ENCODE results near the gene CCR9.

DNA sequence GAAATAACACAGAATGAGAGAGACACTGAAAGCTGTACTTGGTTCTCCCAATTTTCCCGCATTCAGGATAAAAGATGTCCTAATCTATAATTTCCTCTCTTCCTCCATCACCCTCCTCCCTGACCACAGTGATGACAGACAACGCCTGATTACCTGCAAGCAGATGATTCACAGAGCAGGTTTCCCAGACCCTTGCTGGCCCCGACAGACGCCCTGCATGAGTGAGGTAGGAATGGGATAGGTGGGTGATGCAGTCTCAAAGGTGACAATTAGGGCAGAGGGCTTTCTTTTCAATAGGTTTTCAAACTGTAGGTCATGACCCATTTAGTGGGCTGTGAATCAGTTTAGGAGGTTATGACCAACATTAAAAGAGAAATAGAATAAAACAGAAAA, 51.7 kb downstream of the CCR9 start:
- TF ChIP-seq EZH2 (IDR thresholded peaks at IDR 0.05) (no peak), POLR2AphosphoS5 (IDR thresholded peaks at IDR 0.05; ENCODE audit: borderline replicate concordance, low read depth, low read length) (no peak)
